GM12878 (cell line): ENCODE data around the gene FZR1. TPM values are rescaled to one million over a fixed set of nuclear protein-coding genes. Genes with fewer than 3 reads are reported as not detected.

Experiments
- ATAC-seq: fragments of 200-7000 bp; cut with Tn5 transposase; 3 replicates; pipeline ENCODE4 v1.9.1; 2020; ENCODE audit warnings: mild to moderate bottlenecking, moderate library complexity
- BruUV-seq: library from RNA; stranded (reverse); fragments of 400-500 nt; replicated peaks from 2 replicates; lab custom pipeline; 2021; lab: Mats Ljungman, UMichigan
- CTCF ChIA-PET: fragments of 300-600 bp; sonication (Branson Sonifier 250); formaldehyde crosslinking; extraction: SDS; loops from one replicate; lab custom pipeline; 2021; ENCODE audit warnings: inconsistent platforms; lab: Yijun Ruan, JAX
- POLR2A ChIA-PET: fragments of 350-600 bp; formaldehyde crosslinking; extraction: SDS; loops from one replicate; lab custom pipeline; 2021; ENCODE audit warnings: inconsistent platforms; lab: Charles Lee
- RAD21 ChIA-PET: fragments of 300-600 bp; sonication (Branson Sonifier 250); formaldehyde crosslinking; loops from one replicate; lab custom pipeline; 2023; ENCODE audit warnings: antibody characterized with exemption; ENCODE audit not compliant: unreplicated experiment; lab: Charles Lee
- SMC1A ChIA-PET: fragments of 300-600 bp; sonication (Branson Sonifier 250); formaldehyde crosslinking; loops from one replicate; lab custom pipeline; 2023; ENCODE audit not compliant: unreplicated experiment, uncharacterized antibody; lab: Charles Lee
- DNase-seq: peaks from one replicate; pipeline ENCODE4 v3.0.0-alpha.2; 2011; ENCODE audit warnings: low read depth, low spot score
- FAIRE-seq: peaks from 3 replicates; lab custom pipeline; 2011; peaks lifted over from hg19 to GRCh38; lab: Jason Lieb, UNC
- H2AFZ ChIP-seq: 2 replicates; pipeline ENCODE4 v1.6.0; 2011; ENCODE audit warnings: low read depth, low read length, control low read depth; ENCODE audit not compliant: control insufficient read depth
- H3K27ac ChIP-seq: 2 replicates; pipeline ENCODE4 v1.5.1; 2011; ENCODE audit warnings: control low read depth; ENCODE audit not compliant: control insufficient read depth, insufficient read depth
- H3K27me3 ChIP-seq, 2 experiments: replicated peaks in 1 of 2; 2 replicates each; pipeline versions ENCODE4 v1.6.0 to v1.6.1; 2011; ENCODE audit warnings: low read length in 1 of 2; ENCODE audit not compliant: control insufficient read depth in 2 of 2, insufficient read depth in 2 of 2
- H3K36me3 ChIP-seq, 2 experiments: 2 replicates each; pipeline ENCODE4 v1.5.1; 2011; ENCODE audit warnings: low read length in 1 of 2; ENCODE audit not compliant: control insufficient read depth in 2 of 2, insufficient read depth in 2 of 2
- H3K4me1 ChIP-seq: 2 replicates; pipeline ENCODE4 v1.6.1; 2011; ENCODE audit warnings: mild to moderate bottlenecking, low read length, moderate library complexity, mixed read lengths; ENCODE audit not compliant: control insufficient read depth, insufficient read depth
- H3K4me2 ChIP-seq: 2 replicates; pipeline ENCODE4 v1.6.0; 2011; ENCODE audit warnings: control low read depth; ENCODE audit not compliant: control insufficient read depth, insufficient read depth
- H3K4me3 ChIP-seq: fragments of 200-600 bp; sonication (generic); 2 replicates; pipeline ENCODE4 v1.5.1; 2016
- H3K79me2 ChIP-seq: 2 replicates; pipeline ENCODE4 v1.6.0; 2011; ENCODE audit warnings: low read length; ENCODE audit not compliant: control insufficient read depth, insufficient read depth
- H3K9ac ChIP-seq: 2 replicates; pipeline ENCODE4 v1.8.0; 2011; ENCODE audit warnings: low read length, control low read depth, mixed read lengths; ENCODE audit not compliant: control insufficient read depth, insufficient read depth
- H3K9me3 ChIP-seq: replicated peaks from 3 replicates; pipeline ENCODE4 v1.5.1; 2011; ENCODE audit warnings: mild to moderate bottlenecking, low read length; ENCODE audit not compliant: control insufficient read depth, insufficient read depth
- H4K20me1 ChIP-seq: 2 replicates; pipeline ENCODE4 v1.6.0; 2011; ENCODE audit not compliant: control insufficient read depth, insufficient read depth
- ASH2L ChIP-seq: fragments of 300-600, 200-600 bp; sonication (generic); IDR thresholded peaks from 2 replicates; pipeline ENCODE4 v1.6.1; 2017; ENCODE audit warnings: low read depth, mild to moderate bottlenecking, borderline replicate concordance
- CBX5 ChIP-seq: sonication (generic); IDR thresholded peaks from 2 replicates; pipeline ENCODE4 v1.6.1; 2016; ENCODE audit warnings: low read depth, moderate library complexity, mild to moderate bottlenecking, inconsistent platforms
- KDM1A ChIP-seq: fragments of 200-600 bp; sonication (generic); IDR thresholded peaks from 2 replicates; pipeline ENCODE4 v1.6.1; 2016; ENCODE audit warnings: borderline replicate concordance
- NR2F1 ChIP-seq: fragments of 450-650 bp; conservative IDR thresholded peaks from 2 replicates; pipeline ENCODE4 v1.6.1; 2017; ENCODE audit warnings: mild to moderate bottlenecking
- RELA ChIP-seq: fragments of 450-650 bp; IDR thresholded peaks from 2 replicates; pipeline ENCODE4 v1.8.0; 2014; ENCODE audit warnings: borderline replicate concordance; ENCODE audit not compliant: partially characterized antibody
- SREBF2 ChIP-seq: IDR thresholded peaks from 2 replicates; pipeline ENCODE4 v1.6.1; 2012; ENCODE audit warnings: mild to moderate bottlenecking, low read length
- ZNF207 ChIP-seq: fragments of 450-650 bp; IDR thresholded peaks from 2 replicates; pipeline ENCODE4 v1.6.1; 2014; ENCODE audit warnings: antibody characterized with exemption, mild to moderate bottlenecking, borderline replicate concordance
- ZNF24 ChIP-seq: fragments of 450-650 bp; IDR thresholded peaks from 2 replicates; pipeline ENCODE4 v1.6.1; 2017; ENCODE audit warnings: antibody characterized with exemption, mild to moderate bottlenecking
- WGBS: methylation state at CpG from one replicate; pipeline ENCODE4 v1.1.6; 2016; ENCODE audit warnings: low lambda C conversion rate; ENCODE audit not compliant: insufficient replicate concordance, insufficient coverage; ENCODE audit errors: missing lambda C conversion rate; 5-methylcytosine and 5-hydroxymethylcytosine counted together
- in situ Hi-C: fragments of 300-500 bp; cut with MboI; formaldehyde crosslinking; loops from 9 replicates; pipeline ENCODE4 v1.14.3; 2018; ENCODE audit warnings: mixed read lengths
- intact Hi-C: fragments of 100-400 bp; cut with micrococcal nuclease; formaldehyde crosslinking; loops from one replicate; pipeline ENCODE4 v1.14.2; 2022; ENCODE audit not compliant: unreplicated experiment
- polyA plus RNA-seq, 11 experiments: library from polyadenylated mRNA; depleted of rRNA in 4 of 11; unstranded in 6 of 11; stranded (reverse) in 5 of 11; fragments of >200 nt; fragmentation: Nextera tagmentation in 4 of 11; fragmentation: Illumina TruSeq in 1 of 11; extraction: Ambion mirVana in 4 of 11; extraction: Trizol in 1 of 11; gene quantifications; 1 replicate in 1 of 11; 2 replicates in 10 of 11; pipeline versions ENCODE4 v1.2.1 to v1.2.3, GENCODE V29; 2011 to 2016; ENCODE audit warnings: inconsistent platforms in 2 of 11, missing spikeins in 2 of 11, low read depth in 1 of 11
- total RNA-seq, 4 experiments: library from RNA; depleted of rRNA in 3 of 4; stranded (reverse); fragments of >200 nt in 3 of 4; fragmentation: Illumina TruSeq in 1 of 4; extraction: Trizol in 1 of 4; gene quantifications; 2 replicates each; pipeline versions ENCODE4 v1.2.1 to v1.2.3, GENCODE V29; 2013 to 2021
- TF ChIP-seq, protein P1 (sequence below): fragments of 450-650 bp; IDR thresholded peaks from 2 replicates; pipeline ENCODE4 v1.6.1; 2014; ENCODE audit warnings: mild to moderate bottlenecking
- TF ChIP-seq, protein P2 (sequence below): fragments of 450-650 bp; IDR thresholded peaks from 2 replicates; pipeline ENCODE4 v1.6.1; 2018; ENCODE audit warnings: borderline replicate concordance, mild to moderate bottlenecking; ENCODE audit not compliant: partially characterized antibody
- TF ChIP-seq, protein P3 (sequence below): fragments of 450-650 bp; IDR thresholded peaks from 2 replicates; pipeline ENCODE4 v1.6.1; 2017; ENCODE audit warnings: mild to moderate bottlenecking

The FZR1 gene
- total and polyA plus RNA-seq, 10 of the 15 experiments (the other 5 are each of a cell fraction or from before 2014, with no cell fraction given): 0.11 to 44.2 (median 29.3) TPM

DNA sequence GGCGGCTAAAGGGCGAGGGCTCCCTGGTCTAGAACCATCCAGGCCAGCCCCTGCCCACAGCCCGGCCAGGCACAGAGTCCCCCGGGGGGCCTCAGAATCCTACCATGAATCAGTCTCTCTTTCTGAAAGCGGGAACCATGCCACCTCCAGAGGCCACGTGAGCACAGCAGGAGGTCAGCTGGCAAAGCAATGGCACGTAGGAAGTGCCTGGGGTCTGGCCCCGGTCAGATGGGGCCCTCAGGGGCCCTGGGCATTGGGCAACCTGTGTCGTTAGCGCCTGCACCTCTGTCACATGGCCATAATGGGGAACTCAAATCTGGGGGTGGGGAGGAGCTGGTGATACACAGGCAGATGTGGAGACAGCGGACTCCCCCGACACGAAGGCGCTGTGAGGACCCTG, 42.5 kb downstream of the FZR1 start:
- H4K20me1 ChIP-seq: no peaks in the 10 kb centered on the region
- RAD21 ChIA-PET: no interaction called here
- H2AFZ ChIP-seq: no peak overlapping the region
- CTCF ChIA-PET: interaction anchor here (0.6 to 1.3 kb wide), 2 partner anchors 10 to 620 kb away, joined by 3 read pairs; partner anchors contain the start of gene TEKTIP1
- ATAC-seq (no peak), FAIRE-seq (no peak), DNase-seq (no peak)
- in situ Hi-C loops: no loop called here
- no TSS peak for BruUV-seq
- H3K9me3 ChIP-seq: no peaks in the 10 kb centered on the region
- intact Hi-C loops: loop anchor here (5.0 kb wide), 1 partner anchor 159 kb away; the partner anchor contains the start of gene TJP3
- H3K79me2 ChIP-seq: peaks cover 8% of the 10 kb centered on the region
- WGBS: 81% methylated on average over 14 of the region's 14 CpGs
- peaks cover 2 to 9% of the 10 kb centered on the region in 2 experiments; a peak in 3 of 4 replicates for H3K36me3 ChIP-seq
- H3K4me3 ChIP-seq: no peak overlapping the region
- no peak overlapping the region for H3K4me2 ChIP-seq
- H3K27ac ChIP-seq: no peak overlapping the region
- H3K4me1 ChIP-seq: peaks cover 10% of the 10 kb centered on the region
- no peak overlapping the region for H3K9ac ChIP-seq
- no peaks in the 10 kb centered on the region for H3K27me3 ChIP-seq
- TF ChIP-seq ZNF207 (no peak), CBX5 (no peak)
- POLR2A ChIA-PET: interaction anchor here (0.6 to 1.1 kb wide), 2 partner anchors 8 to 111 kb away, joined by 3 to 4 read pairs; partner anchors contain the start of gene MFSD12
- SMC1A ChIA-PET: no interaction called here

DNA sequence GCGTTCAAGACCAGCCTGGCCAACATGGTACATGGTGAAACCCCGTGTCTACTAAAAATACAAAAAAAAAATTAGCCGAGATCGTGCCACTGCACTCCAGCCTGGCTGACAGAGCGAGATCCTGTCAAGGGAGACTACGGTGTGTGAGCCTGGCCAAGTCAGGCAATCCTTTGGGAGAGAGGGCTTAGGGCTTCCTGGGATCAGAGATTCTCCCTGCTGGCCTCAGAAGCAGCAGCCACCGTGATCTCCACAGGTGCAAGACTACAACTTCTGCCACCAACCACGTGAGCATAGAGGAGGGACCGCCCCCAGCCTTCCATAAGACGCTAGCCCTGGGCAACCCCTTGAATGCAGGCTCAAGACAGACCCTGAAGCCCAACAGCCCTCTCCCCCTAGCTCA, 43.7 kb downstream of the FZR1 start:
- H3K36me3 ChIP-seq: peaks cover 0 to 6% of the 10 kb centered on the region in 2 experiments; a peak in 3 of 4 replicates
- TF ChIP-seq, protein P1, sequence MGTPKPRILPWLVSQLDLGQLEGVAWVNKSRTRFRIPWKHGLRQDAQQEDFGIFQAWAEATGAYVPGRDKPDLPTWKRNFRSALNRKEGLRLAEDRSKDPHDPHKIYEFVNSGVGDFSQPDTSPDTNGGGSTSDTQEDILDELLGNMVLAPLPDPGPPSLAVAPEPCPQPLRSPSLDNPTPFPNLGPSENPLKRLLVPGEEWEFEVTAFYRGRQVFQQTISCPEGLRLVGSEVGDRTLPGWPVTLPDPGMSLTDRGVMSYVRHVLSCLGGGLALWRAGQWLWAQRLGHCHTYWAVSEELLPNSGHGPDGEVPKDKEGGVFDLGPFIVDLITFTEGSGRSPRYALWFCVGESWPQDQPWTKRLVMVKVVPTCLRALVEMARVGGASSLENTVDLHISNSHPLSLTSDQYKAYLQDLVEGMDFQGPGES: no peak
- TF ChIP-seq SREBF2 (no peak), KDM1A (no peak), NR2F1 (no peak), ZNF24 (no peak), ASH2L (no peak), RELA (no peak)
- TF ChIP-seq, protein P2, sequence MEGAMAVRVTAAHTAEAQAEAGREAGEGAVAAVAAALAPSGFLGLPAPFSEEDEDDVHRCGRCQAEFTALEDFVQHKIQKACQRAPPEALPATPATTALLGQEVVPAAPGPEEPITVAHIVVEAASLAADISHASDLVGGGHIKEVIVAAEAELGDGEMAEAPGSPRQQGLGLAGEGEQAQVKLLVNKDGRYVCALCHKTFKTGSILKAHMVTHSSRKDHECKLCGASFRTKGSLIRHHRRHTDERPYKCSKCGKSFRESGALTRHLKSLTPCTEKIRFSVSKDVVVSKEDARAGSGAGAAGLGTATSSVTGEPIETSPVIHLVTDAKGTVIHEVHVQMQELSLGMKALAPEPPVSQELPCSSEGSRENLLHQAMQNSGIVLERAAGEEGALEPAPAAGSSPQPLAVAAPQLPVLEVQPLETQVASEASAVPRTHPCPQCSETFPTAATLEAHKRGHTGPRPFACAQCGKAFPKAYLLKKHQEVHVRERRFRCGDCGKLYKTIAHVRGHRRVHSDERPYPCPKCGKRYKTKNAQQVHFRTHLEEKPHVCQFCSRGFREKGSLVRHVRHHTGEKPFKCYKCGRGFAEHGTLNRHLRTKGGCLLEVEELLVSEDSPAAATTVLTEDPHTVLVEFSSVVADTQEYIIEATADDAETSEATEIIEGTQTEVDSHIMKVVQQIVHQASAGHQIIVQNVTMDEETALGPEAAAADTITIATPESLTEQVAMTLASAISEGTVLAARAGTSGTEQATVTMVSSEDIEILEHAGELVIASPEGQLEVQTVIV: no peak
- TF ChIP-seq, protein P3, sequence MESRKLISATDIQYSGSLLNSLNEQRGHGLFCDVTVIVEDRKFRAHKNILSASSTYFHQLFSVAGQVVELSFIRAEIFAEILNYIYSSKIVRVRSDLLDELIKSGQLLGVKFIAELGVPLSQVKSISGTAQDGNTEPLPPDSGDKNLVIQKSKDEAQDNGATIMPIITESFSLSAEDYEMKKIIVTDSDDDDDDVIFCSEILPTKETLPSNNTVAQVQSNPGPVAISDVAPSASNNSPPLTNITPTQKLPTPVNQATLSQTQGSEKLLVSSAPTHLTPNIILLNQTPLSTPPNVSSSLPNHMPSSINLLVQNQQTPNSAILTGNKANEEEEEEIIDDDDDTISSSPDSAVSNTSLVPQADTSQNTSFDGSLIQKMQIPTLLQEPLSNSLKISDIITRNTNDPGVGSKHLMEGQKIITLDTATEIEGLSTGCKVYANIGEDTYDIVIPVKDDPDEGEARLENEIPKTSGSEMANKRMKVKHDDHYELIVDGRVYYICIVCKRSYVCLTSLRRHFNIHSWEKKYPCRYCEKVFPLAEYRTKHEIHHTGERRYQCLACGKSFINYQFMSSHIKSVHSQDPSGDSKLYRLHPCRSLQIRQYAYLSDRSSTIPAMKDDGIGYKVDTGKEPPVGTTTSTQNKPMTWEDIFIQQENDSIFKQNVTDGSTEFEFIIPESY: no peak

More for the DNA sequence above, 43.7 kb downstream of the FZR1 start:
- Histone ChIP-seq H3K4me1 (peaks cover 22% of the 10 kb centered on the region), H3K9me3 (no peaks in the 10 kb centered on the region), H3K27ac (no peak overlapping the region), H3K9ac (no peak overlapping the region), H3K27me3 (no peaks in the 10 kb centered on the region), H3K4me3 (no peak overlapping the region), H4K20me1 (no peaks in the 10 kb centered on the region), H3K79me2 (peaks cover 16% of the 10 kb centered on the region), H2AFZ (no peak overlapping the region), H3K4me2 (no peak overlapping the region)
- WGBS: 96% methylated on average over 10 of the region's 10 CpGs
- in situ Hi-C loops (no loop called here), intact Hi-C loops (loop anchor here (5.0 kb wide), 1 partner anchor 157 kb away; the partner anchor contains the start of gene TJP3)
- CTCF ChIA-PET: no interaction called here
- RAD21 ChIA-PET: no interaction called here
- DNase-seq: no peak
- POLR2A ChIA-PET: no interaction called here
- FAIRE-seq: no peak
- SMC1A ChIA-PET: no interaction called here
- ATAC-seq: no peak
- no TSS peak for BruUV-seq
